Right lobe of liver (tissue), 4 donors: ENCODE measurements around the gene CLEC2B.

ENCODE experiments used
- POLR2A ChIP-seq: fragments of 450-650 bp; IDR thresholded peaks from one replicate; pipeline ENCODE4 v1.6.1; 2017; ENCODE audit warnings: antibody characterized with exemption, mild to moderate bottlenecking
- TF ChIP-seq, protein P1 (sequence below), 4 donors: fragments of 200-600 bp in 3 of 4; fragments of 450-650 bp in 1 of 4; IDR thresholded peaks; one replicate each; pipeline versions ENCODE4 v1.5.1 to v1.8.0; 2016 to 2022; ENCODE audit warnings: antibody characterized with exemption in 4 of 4, mild to moderate bottlenecking in 2 of 4
- donor health status: DM: no; HTN: no; CAD: no.
- donor health status: DM: no; HTN: no; CAD: no.
- donor health status: DM: no; HTN: yes; CAD: no.

DNA sequence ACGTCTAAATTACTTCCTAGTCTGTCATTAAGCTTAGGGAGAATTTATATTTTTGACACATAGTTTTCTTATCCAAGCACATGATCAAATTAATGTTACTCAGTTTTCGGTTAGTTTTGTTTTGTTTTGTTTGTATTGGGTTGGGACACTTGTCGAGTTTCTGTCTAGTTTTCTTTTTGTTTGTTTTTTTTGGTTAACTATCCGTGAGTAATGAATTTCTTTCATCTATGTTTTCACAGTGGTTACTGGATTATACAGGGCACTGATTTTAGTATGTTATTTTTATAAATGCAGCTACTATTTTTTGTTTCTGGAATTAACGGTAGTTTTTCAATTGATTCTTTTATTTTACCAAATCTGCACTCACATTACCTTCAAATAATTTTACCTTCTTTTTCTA is 39.2 kb downstream of the CLEC2B start:
- TF ChIP-seq, protein P1, sequence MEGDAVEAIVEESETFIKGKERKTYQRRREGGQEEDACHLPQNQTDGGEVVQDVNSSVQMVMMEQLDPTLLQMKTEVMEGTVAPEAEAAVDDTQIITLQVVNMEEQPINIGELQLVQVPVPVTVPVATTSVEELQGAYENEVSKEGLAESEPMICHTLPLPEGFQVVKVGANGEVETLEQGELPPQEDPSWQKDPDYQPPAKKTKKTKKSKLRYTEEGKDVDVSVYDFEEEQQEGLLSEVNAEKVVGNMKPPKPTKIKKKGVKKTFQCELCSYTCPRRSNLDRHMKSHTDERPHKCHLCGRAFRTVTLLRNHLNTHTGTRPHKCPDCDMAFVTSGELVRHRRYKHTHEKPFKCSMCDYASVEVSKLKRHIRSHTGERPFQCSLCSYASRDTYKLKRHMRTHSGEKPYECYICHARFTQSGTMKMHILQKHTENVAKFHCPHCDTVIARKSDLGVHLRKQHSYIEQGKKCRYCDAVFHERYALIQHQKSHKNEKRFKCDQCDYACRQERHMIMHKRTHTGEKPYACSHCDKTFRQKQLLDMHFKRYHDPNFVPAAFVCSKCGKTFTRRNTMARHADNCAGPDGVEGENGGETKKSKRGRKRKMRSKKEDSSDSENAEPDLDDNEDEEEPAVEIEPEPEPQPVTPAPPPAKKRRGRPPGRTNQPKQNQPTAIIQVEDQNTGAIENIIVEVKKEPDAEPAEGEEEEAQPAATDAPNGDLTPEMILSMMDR (IDR thresholded peaks at IDR 0.05), result no peak
- no peak for TF ChIP-seq POLR2A
